Esophagus squamous epithelium (tissue), 4 donors: ENCODE results near the gene PLCE1.

Source experiments
- POLR2A ChIP-seq, 4 donors: fragments of 450-650 bp; IDR thresholded peaks; one replicate each; pipeline ENCODE4 v1.6.1; 2017; ENCODE audit warnings: antibody characterized with exemption in 4 of 4, mild to moderate bottlenecking in 4 of 4, moderate library complexity in 3 of 4
- TF ChIP-seq, protein P1 (sequence below), 6 experiments: fragments of 450-650 bp in 4 of 6; fragments of 200-600 bp in 2 of 6; sonication (generic) in 2 of 6; IDR thresholded peaks; one replicate each; pipeline ENCODE4 v1.5.1; 2016 to 2019; ENCODE audit warnings: antibody characterized with exemption in 6 of 6, mild to moderate bottlenecking in 4 of 6, moderate library complexity in 4 of 6

DNA sequence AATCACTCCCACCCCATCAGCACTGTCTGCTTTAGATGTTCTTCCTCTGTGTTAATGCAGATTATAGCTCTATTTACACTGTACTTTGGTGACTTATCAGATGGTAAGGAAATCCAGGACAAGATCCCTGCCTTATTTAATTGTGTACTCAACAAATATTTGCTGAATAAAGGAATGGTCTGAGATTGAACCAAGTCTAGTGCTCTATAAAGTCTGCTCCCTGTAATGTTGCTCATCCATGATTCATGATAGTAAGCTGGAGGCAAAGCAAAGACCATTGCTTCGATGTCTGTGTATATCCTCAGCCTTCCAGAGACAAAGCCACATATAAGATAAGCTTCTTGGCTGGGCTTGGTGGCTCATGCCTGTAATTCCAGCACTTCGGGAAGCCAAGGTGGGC, 33.5 kb downstream of the PLCE1 start:
- TF ChIP-seq, protein P1, sequence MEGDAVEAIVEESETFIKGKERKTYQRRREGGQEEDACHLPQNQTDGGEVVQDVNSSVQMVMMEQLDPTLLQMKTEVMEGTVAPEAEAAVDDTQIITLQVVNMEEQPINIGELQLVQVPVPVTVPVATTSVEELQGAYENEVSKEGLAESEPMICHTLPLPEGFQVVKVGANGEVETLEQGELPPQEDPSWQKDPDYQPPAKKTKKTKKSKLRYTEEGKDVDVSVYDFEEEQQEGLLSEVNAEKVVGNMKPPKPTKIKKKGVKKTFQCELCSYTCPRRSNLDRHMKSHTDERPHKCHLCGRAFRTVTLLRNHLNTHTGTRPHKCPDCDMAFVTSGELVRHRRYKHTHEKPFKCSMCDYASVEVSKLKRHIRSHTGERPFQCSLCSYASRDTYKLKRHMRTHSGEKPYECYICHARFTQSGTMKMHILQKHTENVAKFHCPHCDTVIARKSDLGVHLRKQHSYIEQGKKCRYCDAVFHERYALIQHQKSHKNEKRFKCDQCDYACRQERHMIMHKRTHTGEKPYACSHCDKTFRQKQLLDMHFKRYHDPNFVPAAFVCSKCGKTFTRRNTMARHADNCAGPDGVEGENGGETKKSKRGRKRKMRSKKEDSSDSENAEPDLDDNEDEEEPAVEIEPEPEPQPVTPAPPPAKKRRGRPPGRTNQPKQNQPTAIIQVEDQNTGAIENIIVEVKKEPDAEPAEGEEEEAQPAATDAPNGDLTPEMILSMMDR (IDR thresholded peaks at IDR 0.05) = no peak
- no peak for TF ChIP-seq POLR2A (IDR thresholded peaks at IDR 0.05)
